Putamen (tissue), 1 donor: Measurements from ENCODE around the gene KLHL15.
"Not testable (repeated sequence)": the region's sequence is repeated elsewhere in the genome, so short reads cannot be mapped to it uniquely, and the experiment has no call there.

Experiments
- DNase-seq: peaks from one replicate; pipeline ENCODE4 v3.0.0-alpha.2; 2016; ENCODE audit warnings: low spot score

Gene KLHL15

GRCh38 chrX:24027086-24027485 lies at the start of gene KLHL15:
KLHL15 (minus strand) TSS chrX:24027186; CDS start chrX:24006693, 20,493 bp downstream.
- no peak for DNase-seq

- DNase-seq = no peak
These were observed 42.9 kb upstream of the KLHL15 start for GRCh38 chrX:24069877-24070276.

- DNase-seq = no peak
These were observed 36.5 kb upstream of the KLHL15 start for GRCh38 chrX:24063488-24063887.

GRCh38 chrX:24055043-24055356 lies 28.0 kb upstream of the KLHL15 start:
- no peak for DNase-seq

- DNase-seq = peak; percentile 93
These were observed 27.4 kb upstream of the KLHL15 start, which contains the start of gene EIF2S3 for GRCh38 chrX:24054182-24055042. EIF2S3 (plus strand) TSS chrX:24054956; CDS start chrX:24054969, 13 bp downstream.

GRCh38 chrX:24050522-24051318 lies 23.7 kb upstream of the KLHL15 start:
- not testable (repeated sequence) for DNase-seq

- DNase-seq = not testable (repeated sequence)
These were observed 22.7 kb upstream of the KLHL15 start for GRCh38 chrX:24049643-24050042.

- DNase-seq = not testable (repeated sequence)
These were observed 19.1 kb upstream of the KLHL15 start for GRCh38 chrX:24046060-24046459.

GRCh38 chrX:24037729-24038128 lies 10.7 kb upstream of the KLHL15 start:
- no peak for DNase-seq

GRCh38 chrX:24034485-24034884 lies 7.5 kb upstream of the KLHL15 start:
- DNase-seq = no peak

- no peak for DNase-seq
These were observed 3.6 kb upstream of the KLHL15 start for GRCh38 chrX:24030597-24030996.

- no peak for DNase-seq
These were observed 999 bp upstream of the KLHL15 start for GRCh38 chrX:24027985-24028384.

GRCh38 chrX:24026432-24026831 lies 554 bp downstream of the KLHL15 start:
- DNase-seq = no peak

GRCh38 chrX:24025741-24026403 lies 1.1 kb downstream of the KLHL15 start:
- peak; percentile 21 for DNase-seq

GRCh38 chrX:24024819-24025740 lies 1.9 kb downstream of the KLHL15 start:
- DNase-seq = peak; percentile 86

GRCh38 chrX:24023972-24024669 lies 2.9 kb downstream of the KLHL15 start:
- no peak for DNase-seq

GRCh38 chrX:24023544-24023943 lies 3.4 kb downstream of the KLHL15 start:
- no peak for DNase-seq

GRCh38 chrX:24020306-24020876 lies 6.6 kb downstream of the KLHL15 start:
- no peak for DNase-seq

- DNase-seq = no peak
These were observed 7.5 kb downstream of the KLHL15 start for GRCh38 chrX:24019448-24019847.

- DNase-seq = no peak
These were observed 8.2 kb downstream of the KLHL15 start for GRCh38 chrX:24018809-24019208.
